ENCODE data around the gene PUM1. TPM values are rescaled to one million over a fixed set of nuclear protein-coding genes. Genes with fewer than 3 reads are reported as not detected.

The PUM1 gene
- total RNA-seq, 2 donors from 2014 or later = 30.9 to 32.3 TPM

GRCh38 chr1:30986755-30987154 is 78.8 kb downstream of the PUM1 start:
- H3K36me3 ChIP-seq (replicated peaks in 1 of 2; ENCODE audit: insufficient read depth in 1 of 2, low read depth in 2 of 2) = no peaks in the 10 kb centered on the region
- DNase-seq (no peak), ATAC-seq (no peak)
- intact Hi-C loops (cut with DNase I) = no loop called here
- no peak for TF ChIP-seq CTCF (IDR thresholded peaks at IDR 0.05)
- no peak for TF ChIP-seq POLR2A (IDR thresholded peaks at IDR 0.05)
- no peaks in the 10 kb centered on the region for H3K27me3 ChIP-seq
- H3K4me1 ChIP-seq = peaks cover 36% of the 10 kb centered on the region
- WGBS, 2 donors = 70 to 76% methylated on average over 3 of the region's 3 CpGs
- H3K9me3 ChIP-seq = no peaks in the 10 kb centered on the region
- no peak overlapping the region for H3K27ac ChIP-seq
- H3K4me3 ChIP-seq = no peak overlapping the region

GRCh38 chr1:30984991-30985503 is 80.5 kb downstream of the PUM1 start:
- ATAC-seq = no peak
- DNase-seq = no peak
- H3K27ac ChIP-seq = no peak overlapping the region

GRCh38 chr1:30984165-30984889 is 81.2 kb downstream of the PUM1 start:
- peaks cover 36% of the 10 kb centered on the region for H3K4me1 ChIP-seq
- TF ChIP-seq CTCF (IDR thresholded peaks at IDR 0.05) (no peak), POLR2A (IDR thresholded peaks at IDR 0.05) (no peak)
- DNase-seq (no peak), ATAC-seq (no peak)
- no peak overlapping the region for H3K27ac ChIP-seq
- intact Hi-C loops (cut with DNase I) = no loop called here
- no peaks in the 10 kb centered on the region for H3K27me3 ChIP-seq
- peaks cover 0 to 3% of the 10 kb centered on the region in 2 donors for H3K36me3 ChIP-seq (replicated peaks in 1 of 2; ENCODE audit: insufficient read depth in 1 of 2, low read depth in 2 of 2)
- WGBS, 2 donors = 75 to 79% methylated on average over 4 of the region's 4 CpGs
- no peak overlapping the region for H3K4me3 ChIP-seq
- H3K9me3 ChIP-seq = no peaks in the 10 kb centered on the region

More at GRCh38 chr1:30984991-30985503, 80.5 kb downstream of the PUM1 start:
- Histone ChIP-seq H3K36me3 (replicated peaks in 1 of 2; ENCODE audit: insufficient read depth in 1 of 2, low read depth in 2 of 2) (no peaks in the 10 kb centered on the region), H3K4me3 (no peak overlapping the region), H3K9me3 (no peaks in the 10 kb centered on the region), H3K27me3 (no peaks in the 10 kb centered on the region), H3K4me1 (peaks cover 36% of the 10 kb centered on the region)
- intact Hi-C loops (cut with DNase I) = no loop called here
- 92 to 95% methylated on average over 4 of the region's 4 CpGs for WGBS, 2 donors
- no peak for TF ChIP-seq POLR2A (IDR thresholded peaks at IDR 0.05)
- no peak for TF ChIP-seq CTCF (IDR thresholded peaks at IDR 0.05)

- TF ChIP-seq CTCF (IDR thresholded peaks at IDR 0.05) (no peak), POLR2A (IDR thresholded peaks at IDR 0.05) (no peak)
- Histone ChIP-seq H3K36me3 (replicated peaks in 1 of 2; ENCODE audit: insufficient read depth in 1 of 2, low read depth in 2 of 2) (peaks cover 0 to 5% of the 10 kb centered on the region in 2 donors), H3K4me3 (no peak overlapping the region), H3K9me3 (no peaks in the 10 kb centered on the region), H3K27me3 (no peaks in the 10 kb centered on the region), H3K4me1 (peaks cover 24% of the 10 kb centered on the region), H3K27ac (peak overlapping the region in 1 of 4 donors; percentile 6)
- WGBS, 2 donors = 74 to 93% methylated on average over 1 of the region's 1 CpG
- ATAC-seq = no peak
- DNase-seq = peak in 1 of 4 donors; percentile 18
- intact Hi-C loops (cut with DNase I) = no loop called here
Observed at GRCh38 chr1:30982937-30983336, 82.6 kb downstream of the PUM1 start.

GRCh38 chr1:30982431-30982830 is 83.1 kb downstream of the PUM1 start:
- Histone ChIP-seq H3K9me3 (no peaks in the 10 kb centered on the region), H3K27ac (peak overlapping the region in 1 of 4 donors; percentile 6), H3K4me1 (peaks cover 24% of the 10 kb centered on the region), H3K36me3 (replicated peaks in 1 of 2; ENCODE audit: insufficient read depth in 1 of 2, low read depth in 2 of 2) (peaks cover 0 to 5% of the 10 kb centered on the region in 2 donors), H3K4me3 (no peak overlapping the region), H3K27me3 (no peaks in the 10 kb centered on the region)
- intact Hi-C loops (cut with DNase I) = no loop called here
- DNase-seq (no peak), ATAC-seq (no peak)
- TF ChIP-seq CTCF (IDR thresholded peaks at IDR 0.05) = no peak
